ENCODE results near the gene KIAA1958. TPM values are rescaled to one million over a fixed set of nuclear protein-coding genes. Genes with fewer than 3 reads are reported as not detected.

Gene KIAA1958
- total and polyA plus RNA-seq, 4 donors, result 0.99 to 7.1 (median 3.3) TPM

GRCh38 chr9:112494153-112494552 lies 7.5 kb downstream of the KIAA1958 start (continued):
- TF ChIP-seq JUND (IDR thresholded peaks at IDR 0.05) (no peak), RXRA (IDR thresholded peaks at IDR 0.05) (no peak), ATF3 (IDR thresholded peaks at IDR 0.05) (no peak), ZBTB33 (IDR thresholded peaks at IDR 0.05) (no peak), HNF4G (IDR thresholded peaks at IDR 0.05) (no peak), EGR1 (IDR thresholded peaks at IDR 0.05; ENCODE audit: low read depth in 2 of 2) (no peak), SP1 (IDR thresholded peaks at IDR 0.05) (no peak)

GRCh38 chr9:112495614-112496013 lies 9.0 kb downstream of the KIAA1958 start:
- H3K9ac ChIP-seq (ENCODE audit: low read depth in 1 of 2, low read length in 2 of 2), result no peak overlapping the region
- peaks cover 0 to 3% (median 2%) of the 10 kb centered on the region in 4 donors for H3K9me3 ChIP-seq (ENCODE audit: control insufficient read depth in 4 of 4, low read length in 3 of 4)
- H3K4me3 ChIP-seq (ENCODE audit: low read depth in 1 of 3, low read length in 3 of 3), result no peak overlapping the region
- peak overlapping the region; percentile 49 for H3K27ac ChIP-seq (ENCODE audit: low read depth in 1 of 2, low read length in 2 of 2)
- DNase-seq (ENCODE audit: low spot score), result no peak
- H3K36me3 ChIP-seq (ENCODE audit: control insufficient read depth in 4 of 4, insufficient read depth in 3 of 4, low read depth in 1 of 4, low read length in 3 of 4), result no peaks in the 10 kb centered on the region
- 37% methylated on average over 4 of the region's 4 CpGs for WGBS
- H3K4me1 ChIP-seq (ENCODE audit: control insufficient read depth in 4 of 4, insufficient read depth in 4 of 4, low read length in 3 of 4), result peaks cover 2 to 15% (median 13%) of the 10 kb centered on the region in 4 donors
- H3K27me3 ChIP-seq (ENCODE audit: control insufficient read depth in 4 of 4, insufficient read depth in 4 of 4, low read length in 3 of 4), result no peaks in the 10 kb centered on the region
- TF ChIP-seq JUND (IDR thresholded peaks at IDR 0.05), result peak in 1 of 2 donors; percentile 23
- TF ChIP-seq SP1 (IDR thresholded peaks at IDR 0.05), result peak; percentile 30
- no peak for TF ChIP-seq NR2F2 (IDR thresholded peaks at IDR 0.05)
- no peak for TF ChIP-seq FOXA2 (IDR thresholded peaks at IDR 0.05)
- peak; percentile 52 to 62 for TF ChIP-seq HNF4A (conservative IDR thresholded peaks at IDR 0.05)
- TF ChIP-seq RXRA (IDR thresholded peaks at IDR 0.05), result peak; percentile 19 to 32
- no peak for TF ChIP-seq EGR1 (IDR thresholded peaks at IDR 0.05; ENCODE audit: low read depth in 2 of 2)
- TF ChIP-seq GABPA (IDR thresholded peaks at IDR 0.05 in 1 of 2, conservative IDR thresholded peaks at IDR 0.05 in 1 of 2), result no peak
- no peak for TF ChIP-seq CTCF (IDR thresholded peaks at IDR 0.05; ENCODE audit: low read depth, low read length, missing input control)
- no peak for TF ChIP-seq HNF4G (IDR thresholded peaks at IDR 0.05)
- peak; percentile 67 for TF ChIP-seq YY1 (IDR thresholded peaks at IDR 0.05)
- TF ChIP-seq RAD21 (IDR thresholded peaks at IDR 0.05), result peak; percentile 20 to 53
- TF ChIP-seq ZBTB33 (IDR thresholded peaks at IDR 0.05), result peak; percentile 9

Measured in liver (tissue), 9 donors.